ENCODE results near the gene SLC5A4. TPM values are rescaled to one million over a fixed set of nuclear protein-coding genes. Genes with fewer than 3 reads are reported as not detected.
A peak's percentile ranks its signal among the peaks of the same experiment; 100 is the strongest.
"Not testable (repeated sequence)": the region's sequence is repeated elsewhere in the genome, so short reads cannot be mapped to it uniquely, and the experiment has no call there.

The SLC5A4 gene
- total RNA-seq: not detected
- long read RNA-seq: 0 reads

- no peak for ATAC-seq (ENCODE audit: poor library complexity)
- intact Hi-C loops (cut with DNase I): no loop called here
- no peak for DNase-seq
These were observed at the start of gene SLC5A4 for GRCh38 chr22:32255217-32255616. SLC5A4 (minus strand) TSS chr22:32255347; CDS start chr22:32255329, 18 bp downstream.

GRCh38 chr22:32293921-32294320 is 38.8 kb upstream of the SLC5A4 start:
- DNase-seq; ATAC-seq (ENCODE audit: poor library complexity); intact Hi-C loops (cut with DNase I): not testable (repeated sequence)

GRCh38 chr22:32286290-32286840 is 31.2 kb upstream of the SLC5A4 start:
- intact Hi-C loops (cut with DNase I): no loop called here
- DNase-seq (no peak), ATAC-seq (ENCODE audit: poor library complexity) (peak; percentile 65)

GRCh38 chr22:32281072-32281471 is 25.9 kb upstream of the SLC5A4 start:
- no peak for ATAC-seq (ENCODE audit: poor library complexity)

GRCh38 chr22:32275353-32275752 is 20.2 kb upstream of the SLC5A4 start:
- intact Hi-C loops (cut with DNase I); ATAC-seq (ENCODE audit: poor library complexity); DNase-seq: not testable (repeated sequence)

More at GRCh38 chr22:32281072-32281471, 25.9 kb upstream of the SLC5A4 start:
- intact Hi-C loops (cut with DNase I): no loop called here
- no peak for DNase-seq

- intact Hi-C loops (cut with DNase I): no loop called here
- ATAC-seq (ENCODE audit: poor library complexity) (no peak), DNase-seq (no peak)
These were observed 16.2 kb upstream of the SLC5A4 start for GRCh38 chr22:32271389-32271788.

- intact Hi-C loops (cut with DNase I): no loop called here
- ATAC-seq (ENCODE audit: poor library complexity) (no peak), DNase-seq (no peak)
These were observed 15.7 kb upstream of the SLC5A4 start for GRCh38 chr22:32270641-32271369.

- DNase-seq (no peak), ATAC-seq (ENCODE audit: poor library complexity) (no peak)
- intact Hi-C loops (cut with DNase I): loop anchor here (5.0 to 10.0 kb wide), 2 partner anchors 165 to 292 kb away; no protein-coding TSS in a partner anchor
These were observed 14.2 kb upstream of the SLC5A4 start for GRCh38 chr22:32269316-32269715.

GRCh38 chr22:32267011-32267410 is 11.9 kb upstream of the SLC5A4 start:
- ATAC-seq (ENCODE audit: poor library complexity) (no peak), DNase-seq (no peak)
- intact Hi-C loops (cut with DNase I): loop anchor here (5.0 to 10.0 kb wide), 2 partner anchors 162 to 290 kb away; no protein-coding TSS in a partner anchor

- DNase-seq (peak; percentile 69), ATAC-seq (ENCODE audit: poor library complexity) (peak; percentile 71)
- intact Hi-C loops (cut with DNase I): loop anchor here (5.0 to 10.0 kb wide), 2 partner anchors 161 to 289 kb away; no protein-coding TSS in a partner anchor
These were observed 11.0 kb upstream of the SLC5A4 start for GRCh38 chr22:32265882-32266767.

- intact Hi-C loops (cut with DNase I): loop anchor here (10.0 kb wide), 1 partner anchor 159 kb away; no protein-coding TSS in a partner anchor
- not testable (repeated sequence) for DNase-seq; ATAC-seq (ENCODE audit: poor library complexity)
These were observed 8.5 kb upstream of the SLC5A4 start for GRCh38 chr22:32263678-32264077.

- intact Hi-C loops (cut with DNase I): loop anchor here (10.0 kb wide), 1 partner anchor 157 kb away; no protein-coding TSS in a partner anchor
- no peak for DNase-seq
- ATAC-seq (ENCODE audit: poor library complexity): no peak
These were observed 6.2 kb upstream of the SLC5A4 start for GRCh38 chr22:32261306-32261705.

- no peak for ATAC-seq (ENCODE audit: poor library complexity)
- DNase-seq: no peak
- intact Hi-C loops (cut with DNase I): no loop called here
These were observed 3.6 kb upstream of the SLC5A4 start for GRCh38 chr22:32258791-32259190.

GRCh38 chr22:32255726-32256125 is 579 bp upstream of the SLC5A4 start:
- DNase-seq (no peak), ATAC-seq (ENCODE audit: poor library complexity) (no peak)
- intact Hi-C loops (cut with DNase I): no loop called here

- intact Hi-C loops (cut with DNase I): no loop called here
- no peak for DNase-seq
- ATAC-seq (ENCODE audit: poor library complexity): no peak
These were observed 5.9 kb downstream of the SLC5A4 start for GRCh38 chr22:32249231-32249630.

- ATAC-seq (ENCODE audit: poor library complexity) (no peak), DNase-seq (no peak)
- intact Hi-C loops (cut with DNase I): no loop called here
These were observed 6.9 kb downstream of the SLC5A4 start for GRCh38 chr22:32248276-32248675.

- intact Hi-C loops (cut with DNase I): no loop called here
- DNase-seq (no peak), ATAC-seq (ENCODE audit: poor library complexity) (no peak)
These were observed 9.0 kb downstream of the SLC5A4 start for GRCh38 chr22:32246166-32246565.

- DNase-seq (no peak), ATAC-seq (ENCODE audit: poor library complexity) (no peak)
- intact Hi-C loops (cut with DNase I): no loop called here
These were observed 10.1 kb downstream of the SLC5A4 start for GRCh38 chr22:32245042-32245441.

- DNase-seq: no peak
- ATAC-seq (ENCODE audit: poor library complexity): no peak
- intact Hi-C loops (cut with DNase I): no loop called here
These were observed 10.6 kb downstream of the SLC5A4 start for GRCh38 chr22:32244547-32244946.
